Measurements from ENCODE around the gene SMIM11. TPM values are rescaled to one million over a fixed set of nuclear protein-coding genes. Genes with fewer than 3 reads are reported as not detected.

SMIM11 gene
- total and polyA plus RNA-seq, 2 of the 8 experiments (the other 6 are each of a cell fraction or from before 2014, with no cell fraction given), result 1.0 to 3.2 TPM

DNA sequence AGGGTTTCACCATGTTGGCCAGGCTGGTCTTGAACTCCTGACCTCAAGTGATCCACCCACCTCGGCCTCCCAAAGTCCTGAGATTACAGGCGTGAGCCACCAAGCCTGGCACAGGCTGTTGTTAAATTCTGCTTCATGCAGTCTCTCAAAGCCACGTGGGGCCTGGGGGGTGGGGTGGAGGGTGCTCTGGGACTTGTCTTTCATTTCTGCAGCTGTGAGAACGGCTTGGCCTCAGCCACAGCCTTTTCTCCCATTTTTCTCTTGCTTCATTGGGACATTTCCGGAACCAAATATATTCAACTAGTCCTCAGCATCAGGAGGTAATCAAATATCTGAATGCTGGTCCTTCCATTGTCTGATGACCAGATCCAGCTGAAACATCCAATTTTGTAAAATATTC lies 39.1 kb upstream of the SMIM11 start:
- no peak overlapping the region for H2BK12ac ChIP-seq (ENCODE audit: low read depth, low read length)
- H3K4me2 ChIP-seq (ENCODE audit: insufficient read depth in 1 of 2, low read depth in 2 of 2, low read length in 2 of 2), result no peak overlapping the region
- H4K8ac ChIP-seq (ENCODE audit: extremely low read depth, insufficient read depth, low read length), result no peak overlapping the region
- H3K4ac ChIP-seq (replicated peaks; ENCODE audit: insufficient read length, low read depth, low read length), result no peak overlapping the region
- FAIRE-seq (no peak), DNase-seq (ENCODE audit: low read depth in 1 of 2, low spot score in 2 of 2) (no peak)
- no peak overlapping the region for H3K23ac ChIP-seq (ENCODE audit: insufficient read length)
- no peak overlapping the region for H3K56ac ChIP-seq (replicated peaks; ENCODE audit: insufficient read length, low read depth, low read length)
- H3K18ac ChIP-seq (ENCODE audit: extremely low read depth, low read length), result no peak overlapping the region
- no peak overlapping the region for H2BK120ac ChIP-seq (replicated peaks; ENCODE audit: low read depth, low read length)
- H3K79me2 ChIP-seq (ENCODE audit: control insufficient read depth in 1 of 2, insufficient read depth in 2 of 2, low read length in 2 of 2), result no peaks in the 10 kb centered on the region
- H3K14ac ChIP-seq (ENCODE audit: insufficient read length), result no peak overlapping the region
- no peak overlapping the region for H4K5ac ChIP-seq (ENCODE audit: insufficient read length, low read depth, low read length)
- H3K9me3 ChIP-seq (ENCODE audit: insufficient read depth in 2 of 2, low read depth in 1 of 2, low read length in 1 of 2), result no peaks in the 10 kb centered on the region
- no peak overlapping the region for H2AK5ac ChIP-seq (ENCODE audit: low read depth, low read length)
- H3K36me3 ChIP-seq (ENCODE audit: control insufficient read depth in 2 of 4, insufficient read depth in 4 of 4, low read length in 3 of 4), result no peaks in the 10 kb centered on the region
- no peak overlapping the region for H4K91ac ChIP-seq (replicated peaks; ENCODE audit: insufficient read length, low read length)
- H2BK15ac ChIP-seq (ENCODE audit: low read length), result no peak overlapping the region
- no peak overlapping the region for H3K9ac ChIP-seq (replicated peaks in 1 of 4; ENCODE audit: extremely low read depth in 1 of 4, low read depth in 3 of 4, low read length in 3 of 4)
- H3K4me1 ChIP-seq (replicated peaks in 1 of 4; ENCODE audit: control insufficient read depth in 3 of 4, insufficient read depth in 4 of 4, low read length in 3 of 4), result no peaks in the 10 kb centered on the region; a peak in 2 of 7 replicates
- no peaks in the 10 kb centered on the region for H3K27me3 ChIP-seq (replicated peaks in 1 of 4; ENCODE audit: control insufficient read depth in 3 of 4, extremely low read depth in 1 of 4, insufficient read depth in 3 of 4, low read length in 3 of 4)
- no peaks in the 10 kb centered on the region for H3K79me1 ChIP-seq (ENCODE audit: low read depth, low read length)
- H2BK20ac ChIP-seq (ENCODE audit: low read length), result no peak overlapping the region
- WGBS, 2 experiments (ENCODE audit: extremely low coverage in 1 of 2, insufficient coverage in 1 of 2, insufficient read length in 1 of 2, insufficient replicate concordance in 2 of 2, low coverage in 1 of 2, low lambda C conversion rate in 2 of 2, missing lambda C conversion rate in 1 of 2), result 82% methylated on average over 5 of the region's 5 CpGs; no CpG with 5 or more reads in 1 of the 2 experiments
- no peak overlapping the region for H2AFZ ChIP-seq (ENCODE audit: low read length)
- H3K27ac ChIP-seq (ENCODE audit: low read depth, low read length), result no peak overlapping the region
- POLR2A ChIA-PET (ENCODE audit: partially characterized antibody), result no interaction called here
- H3K4me3 ChIP-seq (ENCODE audit: extremely low read depth in 1 of 4, insufficient read depth in 2 of 4, low read depth in 3 of 4, low read length in 4 of 4), result no peak overlapping the region
- H2BK5ac ChIP-seq (ENCODE audit: low read depth, low read length), result no peak overlapping the region
- CTCF ChIA-PET (ENCODE audit: partially characterized antibody), result interaction anchor here (1.0 to 4.8 kb wide), 3 partner anchors 8 to 15 kb away, joined by 3 to 33 read pairs (median 4); no protein-coding TSS in a partner anchor
- H3K23me2 ChIP-seq (ENCODE audit: low read depth, low read length), result no peaks in the 10 kb centered on the region; the same call in 1 of the 2 replicates
- H4K20me1 ChIP-seq (replicated peaks in 1 of 2; ENCODE audit: control insufficient read depth in 1 of 2, insufficient read depth in 2 of 2, low read length in 2 of 2), result no peaks in the 10 kb centered on the region
- TF ChIP-seq SAP30 (IDR thresholded peaks at IDR 0.05; ENCODE audit: insufficient read depth, insufficient replicate concordance, low read length) (no peak), ASH2L (IDR thresholded peaks at IDR 0.05; ENCODE audit: low read length) (no peak), MAFK (IDR thresholded peaks at IDR 0.05; ENCODE audit: low read depth, low read length) (no peak), RBBP5 (IDR thresholded peaks at IDR 0.05; ENCODE audit: borderline replicate concordance, low read depth, low read length) (no peak), BCL11A (IDR thresholded peaks at IDR 0.05; ENCODE audit: low read depth in 2 of 2, low read length in 2 of 2) (no peak), BRCA1 (IDR thresholded peaks at IDR 0.05; ENCODE audit: low read depth, low read length) (no peak), HDAC6 (IDR thresholded peaks at IDR 0.05; ENCODE audit: low read depth, low read length) (no peak), PHF8 (conservative IDR thresholded peaks at IDR 0.05; ENCODE audit: low read depth, low read length) (no peak), CHD2 (IDR thresholded peaks at IDR 0.05; ENCODE audit: low read length) (no peak), FOSL1 (IDR thresholded peaks at IDR 0.05; ENCODE audit: insufficient read depth, low read depth, low read length) (no peak)
- TF ChIP-seq, protein P1, sequence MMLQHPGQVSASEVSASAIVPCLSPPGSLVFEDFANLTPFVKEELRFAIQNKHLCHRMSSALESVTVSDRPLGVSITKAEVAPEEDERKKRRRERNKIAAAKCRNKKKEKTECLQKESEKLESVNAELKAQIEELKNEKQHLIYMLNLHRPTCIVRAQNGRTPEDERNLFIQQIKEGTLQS (IDR thresholded peaks at IDR 0.05; ENCODE audit: insufficient read depth, low read depth, low read length), result no peak
- TF ChIP-seq, protein P2, sequence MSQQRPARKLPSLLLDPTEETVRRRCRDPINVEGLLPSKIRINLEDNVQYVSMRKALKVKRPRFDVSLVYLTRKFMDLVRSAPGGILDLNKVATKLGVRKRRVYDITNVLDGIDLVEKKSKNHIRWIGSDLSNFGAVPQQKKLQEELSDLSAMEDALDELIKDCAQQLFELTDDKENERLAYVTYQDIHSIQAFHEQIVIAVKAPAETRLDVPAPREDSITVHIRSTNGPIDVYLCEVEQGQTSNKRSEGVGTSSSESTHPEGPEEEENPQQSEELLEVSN (IDR thresholded peaks at IDR 0.05), result no peak
- TF ChIP-seq, protein P3, sequence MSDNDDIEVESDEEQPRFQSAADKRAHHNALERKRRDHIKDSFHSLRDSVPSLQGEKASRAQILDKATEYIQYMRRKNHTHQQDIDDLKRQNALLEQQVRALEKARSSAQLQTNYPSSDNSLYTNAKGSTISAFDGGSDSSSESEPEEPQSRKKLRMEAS (IDR thresholded peaks at IDR 0.05), result no peak

Data from H1 (cell line).